ELF-1 (cell line): Measurements from ENCODE around the gene HIPK3.
A peak's percentile ranks its signal among the peaks of the same experiment; 100 is the strongest.
"Not testable (repeated sequence)": the region's sequence is repeated elsewhere in the genome, so short reads cannot be mapped to it uniquely, and the experiment has no call there.

Experiments
- DNase-seq: peaks from one replicate; pipeline ENCODE4 v3.0.0-alpha.2; 2016; ENCODE audit warnings: low read depth, low spot score

HIPK3 gene

DNA sequence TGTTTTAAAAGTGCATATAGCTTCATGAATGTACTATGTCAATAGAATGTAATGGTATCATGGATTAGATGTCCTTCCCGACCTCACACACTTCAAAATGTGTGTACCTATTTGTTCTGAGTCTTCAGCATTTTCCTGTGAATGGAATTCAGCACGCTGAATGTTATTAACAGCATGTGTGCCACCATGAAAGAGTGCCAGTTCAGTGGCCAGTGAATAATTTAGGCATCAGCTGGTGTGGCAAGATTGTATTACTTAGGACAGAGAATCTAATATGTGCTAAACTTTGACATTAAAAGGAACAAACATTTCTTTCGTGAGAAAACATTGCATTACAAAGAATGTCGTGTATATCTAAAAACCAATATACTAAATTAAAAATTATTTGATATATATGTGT is 46.4 kb downstream of the HIPK3 start:
- no peak for DNase-seq

DNA sequence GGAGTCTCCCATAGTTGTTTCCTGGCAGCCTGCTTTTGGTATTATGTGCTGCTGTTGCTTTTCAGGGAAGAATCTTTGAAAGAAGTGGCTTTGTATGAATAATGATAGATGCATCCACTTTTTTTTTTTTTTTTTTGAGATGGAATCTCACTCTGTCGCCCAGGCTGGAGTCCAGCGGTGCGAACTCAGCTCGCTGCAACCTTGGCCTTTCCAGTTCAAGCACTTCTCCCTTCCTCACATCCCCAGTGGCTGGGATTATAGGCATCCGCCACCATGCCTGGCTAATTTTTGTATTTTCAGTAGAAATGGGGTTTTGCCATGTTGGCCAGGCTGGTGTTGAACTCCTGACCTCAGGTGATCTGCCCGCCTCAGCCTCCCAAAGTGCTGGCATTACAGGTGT is 49.6 kb downstream of the HIPK3 start:
- not testable (repeated sequence) for DNase-seq

DNA sequence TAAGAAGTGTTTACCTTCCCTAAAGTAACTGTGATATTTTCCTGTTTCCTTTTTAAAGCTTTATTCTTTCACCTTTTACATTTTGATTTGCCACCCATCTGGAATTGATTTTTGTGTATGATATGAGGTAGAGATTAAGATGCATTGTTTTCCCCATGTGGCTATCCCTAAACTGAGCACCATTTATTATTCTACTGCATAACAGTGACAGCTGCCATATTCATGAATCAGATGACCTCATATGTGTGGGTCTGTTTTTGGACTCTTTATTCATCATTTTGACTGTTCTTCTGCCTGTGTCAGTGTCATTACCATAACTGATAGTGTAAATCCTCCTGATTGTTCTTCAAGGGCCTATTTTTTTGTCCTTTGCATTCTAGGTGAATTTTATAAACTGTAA is 50.8 kb downstream of the HIPK3 start:
- no peak for DNase-seq

DNA sequence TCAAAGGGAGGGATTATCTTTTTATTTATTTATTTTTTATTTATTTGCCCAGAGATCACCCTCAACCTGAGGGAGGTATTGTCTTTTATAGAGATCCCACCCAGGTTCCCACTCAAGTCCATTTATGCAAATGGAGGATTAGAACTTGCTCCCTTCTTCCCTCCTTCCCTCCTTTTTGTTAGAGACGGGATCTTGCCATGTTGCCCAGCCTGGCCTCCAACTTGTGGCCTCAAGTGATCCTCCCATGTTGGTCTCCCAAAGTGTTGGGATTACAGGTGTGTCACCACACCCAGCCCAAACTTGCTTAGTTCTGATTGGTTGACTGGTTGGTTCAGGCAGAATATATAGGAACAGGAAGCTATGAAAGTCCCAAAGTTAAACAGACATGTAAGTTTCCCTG is 51.9 kb downstream of the HIPK3 start:
- no peak for DNase-seq

DNA sequence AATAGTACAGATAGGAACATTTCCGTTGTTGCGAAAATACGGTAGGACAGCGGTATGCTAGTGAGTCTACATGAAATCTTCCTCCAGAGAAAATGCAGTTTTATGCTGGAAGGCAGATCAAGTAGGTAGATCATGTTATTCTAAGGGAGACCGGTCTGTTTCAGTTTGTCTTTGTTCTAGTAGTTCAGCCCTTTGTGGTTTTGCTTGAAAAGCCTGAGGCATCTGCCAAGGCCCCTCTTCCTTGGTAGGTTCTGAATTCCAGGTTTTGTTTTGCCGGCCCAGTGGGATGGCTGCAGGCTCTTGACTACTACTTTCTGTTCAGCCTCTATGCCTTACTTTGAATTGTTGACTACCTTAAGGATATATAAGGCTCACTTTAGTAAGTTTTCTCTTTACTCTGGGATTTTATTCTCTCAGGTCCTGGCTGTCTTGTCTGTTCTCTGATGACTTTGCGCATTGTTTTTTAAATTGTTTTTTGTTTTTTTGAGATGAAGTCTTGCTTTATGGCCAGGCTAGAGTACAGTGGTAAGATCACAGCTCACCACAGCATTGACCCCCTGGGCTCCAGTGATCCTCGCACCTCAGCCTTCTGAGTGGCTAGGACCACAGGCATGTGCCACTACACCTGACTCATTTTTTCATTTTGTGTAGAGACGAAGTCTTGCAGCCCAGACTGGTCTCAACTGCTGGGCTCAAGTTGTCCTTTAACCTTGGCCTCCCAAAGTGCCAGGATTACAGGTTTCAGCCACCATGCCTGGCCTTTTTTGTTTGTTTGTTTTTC is 53.7 kb downstream of the HIPK3 start:
- DNase-seq, result peak; percentile 91

DNA sequence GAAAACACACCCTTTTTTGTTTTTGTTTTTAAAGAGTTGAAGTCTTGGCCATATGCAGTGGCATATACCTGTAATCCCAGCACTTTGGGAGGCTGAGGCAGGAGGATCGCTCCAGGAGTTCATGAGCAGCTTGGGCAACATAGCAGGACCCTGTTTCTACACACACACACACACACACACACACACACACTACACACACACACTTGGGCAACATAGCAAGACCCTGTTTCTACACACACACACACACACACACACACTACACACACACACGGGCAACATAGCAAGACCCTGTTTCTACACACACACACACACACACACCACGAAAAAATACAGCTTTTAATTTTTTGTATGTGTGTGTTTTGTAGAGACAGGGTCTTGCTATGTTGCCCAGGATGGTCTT is 54.5 kb downstream of the HIPK3 start:
- DNase-seq, result no peak

DNA sequence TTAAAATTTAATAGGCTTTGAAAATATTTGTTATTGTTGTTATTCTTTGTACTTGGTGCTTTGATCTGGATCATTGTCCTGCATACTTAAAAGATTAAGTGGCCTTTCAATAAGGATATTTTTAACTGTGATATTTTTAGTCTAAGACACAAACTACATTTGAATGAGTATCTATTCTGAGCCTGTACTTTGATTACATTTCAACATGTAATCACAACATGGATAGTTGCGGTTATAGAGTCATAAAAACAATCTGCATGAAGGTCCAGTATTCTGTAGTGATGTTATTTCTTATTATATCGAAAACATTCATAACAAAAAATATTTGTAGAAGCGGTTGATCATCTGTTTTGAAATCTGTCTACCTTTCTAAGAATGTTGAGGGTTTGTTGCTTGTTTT is 58.6 kb downstream of the HIPK3 start:
- no peak for DNase-seq

DNA sequence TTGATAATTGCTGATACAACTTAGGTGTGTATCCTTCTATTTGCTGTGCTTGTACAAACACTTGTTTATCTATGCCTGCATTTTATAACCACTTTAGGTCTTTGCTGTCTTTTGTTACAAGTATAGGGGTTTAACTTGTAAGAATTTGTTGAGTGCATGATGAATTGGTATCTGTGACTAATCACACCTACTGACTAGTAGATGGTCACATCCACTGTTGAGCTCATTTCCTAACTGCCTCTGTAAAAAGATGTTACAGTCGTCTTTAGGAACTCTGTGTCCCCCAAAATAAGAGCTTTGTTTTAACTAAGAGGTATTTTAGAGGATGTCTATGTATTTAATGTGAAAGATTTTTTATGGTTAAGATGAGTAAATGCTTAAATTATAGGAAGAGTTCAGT is 60.5 kb downstream of the HIPK3 start:
- DNase-seq, result no peak

DNA sequence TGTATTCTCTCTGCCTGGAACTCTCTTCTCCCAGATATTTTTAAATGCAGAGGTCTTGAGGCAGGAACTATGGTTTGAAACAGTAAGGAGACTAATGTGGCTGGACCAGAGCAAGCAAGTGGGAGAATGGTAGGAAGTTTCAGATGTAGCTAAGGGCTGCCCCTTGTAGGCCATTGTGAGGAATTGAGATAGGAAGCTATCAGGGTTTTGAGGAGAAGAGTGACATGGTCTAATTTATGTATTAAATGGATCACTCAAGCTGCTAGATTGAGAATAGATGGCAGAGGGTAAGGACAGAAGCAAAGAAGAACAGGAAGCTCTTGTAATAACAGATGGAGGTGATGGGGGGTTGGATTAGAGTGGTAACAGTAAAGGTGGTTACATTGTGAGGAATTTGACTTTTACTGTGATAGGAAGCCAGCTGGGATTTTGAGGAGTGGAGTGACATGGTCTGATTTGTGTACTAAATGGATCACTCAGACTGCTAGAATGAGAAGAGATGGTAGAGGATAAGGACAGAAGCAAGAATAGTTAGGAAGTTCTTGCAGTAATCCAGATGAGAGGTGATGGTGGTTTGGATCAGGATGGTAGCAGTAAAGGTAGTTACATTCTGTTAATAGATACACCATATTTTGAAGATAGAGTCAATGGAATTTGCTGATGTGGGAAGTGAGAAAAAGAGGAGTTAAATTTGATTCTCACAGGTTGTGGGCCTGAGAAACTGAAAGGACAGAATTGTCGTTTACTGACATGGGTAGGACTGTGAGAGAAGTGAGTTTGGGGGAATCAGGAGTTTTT is 63.0 kb downstream of the HIPK3 start:
- DNase-seq, result no peak

DNA sequence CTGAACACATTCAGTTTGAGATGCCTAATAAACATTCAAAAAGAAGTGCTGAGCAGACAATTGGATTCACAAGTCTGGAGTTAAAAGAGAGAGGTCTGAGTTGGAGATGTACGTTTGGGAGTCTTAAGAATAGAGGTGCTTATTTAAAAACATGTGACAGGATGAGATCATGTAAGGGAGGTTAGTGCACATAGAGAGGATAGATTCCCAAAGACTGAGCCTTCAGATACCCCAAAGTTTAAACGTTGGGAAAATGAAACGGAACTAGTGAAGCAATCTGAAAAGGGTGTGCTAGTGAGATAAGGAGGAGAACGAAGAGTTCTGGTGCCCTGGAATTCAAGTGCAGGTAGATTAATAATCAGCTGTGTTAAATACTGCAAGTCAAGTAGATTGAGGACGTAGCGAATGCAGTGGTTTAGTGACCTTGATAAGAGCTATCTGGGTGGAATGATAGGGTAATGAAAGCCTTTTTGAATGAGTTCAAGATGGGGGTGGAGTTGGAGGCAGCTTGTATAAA is 63.7 kb downstream of the HIPK3 start:
- no peak for DNase-seq

DNA sequence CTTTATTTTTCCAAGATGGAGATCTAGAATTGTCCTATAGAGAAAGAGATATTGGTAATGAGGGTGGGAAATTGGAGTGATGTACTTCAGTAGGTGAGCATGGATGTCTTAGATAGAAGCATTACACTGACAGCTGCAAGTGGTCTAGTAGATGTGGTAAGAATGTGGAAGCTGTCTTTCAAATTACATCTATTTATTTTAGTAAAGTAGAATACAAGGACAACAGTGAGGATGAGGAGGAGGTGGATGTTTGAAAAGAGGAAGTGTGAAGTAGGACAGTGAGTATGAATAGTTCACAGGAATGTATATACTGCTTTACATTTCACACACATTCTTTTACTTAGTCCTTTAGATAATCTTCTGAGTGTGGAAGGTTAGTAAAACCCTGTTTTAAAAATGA is 64.2 kb downstream of the HIPK3 start:
- DNase-seq, result no peak

DNA sequence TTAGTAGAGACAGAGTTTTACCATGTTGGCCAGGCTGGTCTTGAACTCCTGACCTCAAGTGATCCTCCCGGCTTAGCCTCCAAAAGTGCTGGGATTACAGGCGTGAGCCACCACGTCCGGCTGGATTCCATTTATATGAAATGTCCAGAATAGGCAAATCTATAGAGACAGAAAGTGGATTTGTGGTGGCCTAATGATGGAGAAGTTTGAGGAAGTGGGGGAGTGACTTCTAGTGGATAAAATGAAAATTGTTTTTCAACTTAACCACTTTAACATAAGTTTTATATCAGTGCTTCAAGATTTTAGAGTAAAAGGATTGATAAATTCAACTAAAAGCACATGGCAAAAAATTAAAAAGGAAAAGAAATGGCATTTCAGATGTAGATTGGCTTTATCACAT is 66.2 kb downstream of the HIPK3 start:
- no peak for DNase-seq

DNA sequence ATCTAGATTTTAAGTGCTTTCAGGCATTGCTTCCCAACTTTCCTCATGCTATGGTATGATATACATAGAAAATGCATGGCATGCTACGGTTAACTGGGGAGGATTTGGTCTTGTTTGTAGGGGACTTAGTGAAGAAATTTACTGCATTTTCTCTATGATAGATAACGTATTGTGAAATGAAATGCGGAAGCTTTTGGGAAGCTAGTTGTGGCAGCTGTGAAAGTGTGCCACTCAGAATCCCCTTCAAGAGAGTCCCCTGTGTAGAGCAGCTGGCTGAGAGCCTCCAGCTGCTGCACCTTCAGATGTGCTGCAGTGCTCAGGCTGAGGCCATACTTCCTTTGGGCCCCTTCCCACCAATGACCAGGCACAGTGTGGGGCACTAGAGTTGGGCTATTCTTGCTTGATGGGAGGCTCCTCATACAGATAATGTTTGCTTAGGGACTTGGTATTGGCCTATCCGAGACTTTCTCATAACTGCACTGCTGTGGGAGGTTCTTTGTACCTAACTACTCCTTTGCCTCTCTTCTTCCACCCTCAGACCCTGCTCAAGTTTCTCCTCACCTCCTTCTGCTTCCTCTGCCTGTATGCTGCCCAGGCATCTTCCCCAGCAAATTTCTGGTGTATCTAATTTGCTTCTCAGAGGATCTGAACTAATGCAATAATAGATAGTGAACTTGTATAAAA is 67.3 kb downstream of the HIPK3 start:
- no peak for DNase-seq

DNA sequence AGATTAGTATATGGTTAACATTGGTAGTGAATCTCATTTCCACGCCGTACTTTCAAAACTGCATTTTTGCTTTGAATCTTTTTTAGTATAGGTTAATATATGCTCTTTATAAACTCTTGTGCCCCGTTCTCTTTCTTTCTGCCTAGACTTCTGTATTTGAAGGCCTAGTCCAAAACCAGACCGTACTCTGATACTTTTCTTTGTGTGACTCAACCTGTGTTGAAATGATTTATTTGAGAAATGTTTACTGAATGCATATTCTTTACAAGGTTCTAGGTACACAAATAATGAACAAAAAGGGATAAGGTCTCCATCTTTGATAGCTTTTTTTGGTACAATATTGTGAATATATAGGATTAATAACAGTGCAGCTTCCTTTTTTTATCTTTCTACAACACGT is 68.3 kb downstream of the HIPK3 start:
- DNase-seq, result no peak

DNA sequence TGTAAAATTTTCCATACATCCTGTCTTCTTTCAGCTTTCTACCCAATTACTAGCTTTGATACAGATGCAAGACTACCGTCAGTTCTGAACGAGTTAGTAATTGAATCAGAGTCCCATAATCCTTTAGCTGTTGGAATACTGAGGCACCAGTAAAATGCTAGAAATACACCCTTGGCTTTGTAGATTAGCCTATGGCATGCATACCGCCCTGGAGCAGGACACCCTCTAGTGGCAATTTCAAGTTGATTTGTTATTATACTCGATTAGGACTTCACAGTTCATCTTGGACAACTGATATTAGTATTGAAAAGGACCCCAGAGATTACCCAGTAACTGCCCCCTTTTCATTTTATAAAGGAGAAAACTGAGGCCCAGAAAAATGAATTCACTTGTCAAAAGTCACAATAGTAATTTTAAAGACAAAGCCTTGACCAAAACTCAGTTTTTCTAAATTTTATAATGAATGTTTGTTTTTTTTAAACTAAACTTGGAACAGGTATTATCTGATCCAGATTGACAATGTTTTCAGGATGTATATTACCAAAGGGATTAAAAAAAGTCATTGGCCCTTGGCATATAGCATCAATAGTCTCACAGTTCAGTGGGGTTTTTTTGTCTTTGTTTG is 72.6 kb downstream of the HIPK3 start:
- DNase-seq, result no peak

DNA sequence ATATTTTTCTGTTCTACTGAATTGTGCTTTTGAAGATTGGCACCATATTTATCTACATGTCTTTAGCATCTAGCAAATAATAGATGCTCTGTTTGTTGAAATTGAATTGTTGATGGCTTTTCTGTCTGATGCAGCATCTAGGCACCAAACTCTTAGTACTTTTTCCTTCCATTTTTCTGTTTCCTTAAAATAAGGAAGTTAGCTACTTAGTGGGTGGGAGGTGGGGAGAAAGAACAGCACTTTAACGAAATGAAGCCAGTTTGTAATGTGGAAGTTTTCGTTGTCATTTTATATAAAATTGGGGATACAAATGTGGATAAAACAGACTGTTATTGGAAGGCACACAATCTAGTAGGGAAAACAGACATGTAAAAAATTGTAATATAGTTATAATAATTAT is 76.6 kb downstream of the HIPK3 start:
- no peak for DNase-seq

DNA sequence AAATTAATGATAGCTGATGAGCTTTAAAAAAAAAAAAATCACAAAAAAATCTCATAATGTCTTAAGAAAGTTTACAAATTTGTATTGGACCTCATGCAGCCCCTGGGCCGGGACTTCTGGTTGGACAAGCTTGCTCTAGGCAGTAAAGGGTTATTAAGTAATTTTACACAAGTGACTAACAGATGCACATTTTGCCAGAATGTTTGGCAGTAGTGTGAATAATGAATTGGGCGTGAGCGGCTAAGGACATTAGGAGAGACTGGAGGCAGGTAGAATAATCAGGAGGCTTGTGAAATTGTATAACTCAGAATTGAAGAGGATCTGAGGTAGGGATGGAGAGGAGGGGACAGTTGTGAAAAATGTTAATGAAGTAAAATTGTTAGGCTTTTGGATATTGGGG is 77.4 kb downstream of the HIPK3 start:
- no peak for DNase-seq

DNA sequence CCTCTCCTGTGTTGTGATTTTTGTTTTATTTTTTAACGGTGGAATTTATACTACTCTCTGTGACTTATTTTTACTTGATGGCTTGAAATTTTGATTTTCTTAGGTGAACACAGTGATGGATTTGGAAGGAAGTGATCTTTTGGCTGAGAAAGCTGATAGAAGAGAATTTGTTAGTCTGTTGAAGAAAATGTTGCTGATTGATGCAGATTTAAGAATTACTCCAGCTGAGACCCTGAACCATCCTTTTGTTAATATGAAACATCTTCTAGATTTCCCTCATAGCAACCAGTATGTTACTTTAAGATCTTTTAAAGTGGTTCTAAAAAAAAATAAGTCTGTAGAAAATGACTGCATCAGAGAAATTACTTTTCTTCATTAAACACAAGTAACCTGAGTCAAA is 82.1 kb downstream of the HIPK3 start:
- no peak for DNase-seq

DNA sequence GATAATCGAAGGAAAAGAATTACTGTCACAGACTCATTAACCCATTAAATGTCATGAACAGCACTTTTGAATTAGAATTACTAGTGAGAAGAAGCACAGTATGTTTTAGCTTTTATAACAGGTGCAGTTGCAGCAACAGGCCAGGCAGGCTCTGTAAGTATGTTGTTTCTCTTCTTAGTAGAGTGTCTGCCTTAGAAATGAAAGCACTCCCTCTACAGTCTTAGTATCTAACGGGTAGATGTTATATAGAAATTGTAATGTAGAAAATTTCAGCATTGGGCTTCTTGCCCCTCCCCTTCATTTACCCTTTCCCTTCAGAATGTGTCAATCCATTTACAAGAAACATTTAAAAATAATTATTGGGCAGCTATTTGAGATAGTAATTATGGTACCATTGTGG is 87.4 kb downstream of the HIPK3 start:
- DNase-seq, result no peak

DNA sequence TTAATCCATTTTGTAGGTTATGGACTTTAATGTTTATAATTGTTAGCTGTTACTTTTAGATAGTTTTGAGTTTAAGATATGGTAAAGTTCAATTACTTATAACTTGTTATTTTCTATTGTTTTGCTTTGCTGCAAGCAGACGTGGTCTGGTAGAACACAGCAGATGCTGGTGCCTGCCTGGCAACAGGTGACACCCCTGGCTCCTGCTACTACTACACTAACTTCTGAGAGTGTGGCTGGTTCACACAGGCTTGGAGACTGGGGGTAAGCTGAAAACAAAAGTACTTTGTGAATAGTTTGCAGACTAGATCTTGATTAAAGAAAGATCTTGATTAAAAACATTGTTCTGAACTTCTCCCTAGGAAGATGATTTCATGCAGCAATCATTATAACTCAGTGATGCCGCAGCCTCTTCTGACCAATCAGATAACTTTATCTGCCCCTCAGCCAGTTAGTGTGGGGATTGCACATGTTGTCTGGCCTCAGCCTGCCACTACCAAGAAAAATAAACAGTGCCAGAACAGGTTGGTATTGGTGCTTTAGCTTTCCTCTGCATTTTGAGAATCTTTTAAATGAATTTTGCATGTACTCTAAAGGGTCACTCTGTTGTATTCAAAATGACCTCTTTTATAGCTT is 90.4 kb downstream of the HIPK3 start:
- DNase-seq, result no peak

DNA sequence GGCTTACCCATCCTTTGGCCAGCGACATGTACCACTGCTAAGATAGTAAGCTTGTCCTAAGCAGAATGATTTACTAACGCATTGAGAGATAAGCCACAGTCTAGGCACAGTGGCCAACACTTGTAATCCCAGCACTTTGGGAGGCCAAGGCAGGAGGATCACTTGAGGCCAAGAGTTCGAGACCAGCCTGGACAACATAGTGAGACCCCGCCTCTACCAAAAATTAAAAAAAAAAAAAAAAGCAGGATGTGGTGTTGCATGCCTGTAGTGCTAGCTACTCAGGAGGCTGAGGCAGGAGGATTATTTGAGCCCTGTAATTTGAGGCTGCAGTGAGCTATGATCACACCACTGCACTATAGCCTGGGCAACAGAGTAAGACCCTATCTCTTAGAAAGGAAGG is 93.1 kb downstream of the HIPK3 start:
- no peak for DNase-seq
